ENCODE results near the gene SF1. TPM values are rescaled to one million over a fixed set of nuclear protein-coding genes. Genes with fewer than 3 reads are reported as not detected.

The SF1 gene
- total RNA-seq, 1 donor: 114 TPM

DNA sequence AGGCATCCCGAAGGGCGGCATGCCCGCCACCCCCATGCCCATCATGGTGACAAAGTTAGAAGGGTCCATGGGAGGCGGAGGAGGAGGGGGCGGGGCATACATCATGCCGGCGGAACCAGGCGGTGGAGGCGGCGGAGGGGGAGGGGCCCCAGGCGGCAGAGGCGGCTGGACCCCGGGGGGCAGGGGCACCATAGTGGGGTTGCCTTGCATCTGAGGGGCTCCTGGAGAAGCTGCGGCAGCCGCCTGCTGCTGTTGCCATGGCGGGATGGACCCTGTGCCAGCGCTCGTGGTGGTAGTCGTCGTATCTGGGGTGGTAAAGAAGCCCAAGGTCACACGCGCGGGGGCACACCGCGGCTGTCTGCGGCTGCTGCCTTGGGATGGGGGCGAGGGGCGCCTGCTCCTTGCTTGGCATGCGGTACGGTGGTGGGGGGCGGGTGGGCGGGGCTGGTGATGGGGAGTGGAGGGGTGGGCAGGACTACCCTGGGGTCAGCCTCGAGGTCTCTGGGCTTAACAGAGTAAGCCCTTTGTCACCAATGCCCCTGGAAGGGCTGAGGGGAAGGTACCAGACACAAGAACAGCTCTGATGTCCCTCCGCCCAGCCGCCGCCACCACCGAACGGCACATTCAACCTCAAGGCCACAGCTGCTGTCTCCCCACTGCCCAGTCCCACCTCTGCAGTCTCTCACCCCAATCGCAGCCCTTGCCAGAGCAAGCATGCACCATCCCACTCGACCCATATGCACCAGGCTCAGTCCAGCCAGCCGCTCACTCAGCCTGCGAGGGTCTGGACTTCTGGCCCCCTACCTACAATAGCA lies 12.3 kb downstream of the SF1 start:
- Histone ChIP-seq H2AFZ (ENCODE audit: low read length) (no peak overlapping the region), H3K9me3 (ENCODE audit: low read depth, low read length) (no peaks in the 10 kb centered on the region), H3K36me3 (ENCODE audit: insufficient read depth, low read length) (peaks cover 77% of the 10 kb centered on the region), H3K4me3 (ENCODE audit: insufficient read depth, low read length) (no peak overlapping the region), H3K27me3 (ENCODE audit: insufficient read depth, low read length) (no peaks in the 10 kb centered on the region), H3K4me1 (ENCODE audit: insufficient read depth, low read length) (peaks cover 16% of the 10 kb centered on the region), H3K27ac (ENCODE audit: low read depth, low read length) (no peak overlapping the region), H4K20me1 (ENCODE audit: insufficient read depth, low read length) (peaks cover 61% of the 10 kb centered on the region), H3K79me2 (ENCODE audit: insufficient read depth, low read length) (peaks cover 42% of the 10 kb centered on the region), H3K4me2 (ENCODE audit: insufficient read depth, low read length) (no peak overlapping the region)
- TF ChIP-seq, protein P1, sequence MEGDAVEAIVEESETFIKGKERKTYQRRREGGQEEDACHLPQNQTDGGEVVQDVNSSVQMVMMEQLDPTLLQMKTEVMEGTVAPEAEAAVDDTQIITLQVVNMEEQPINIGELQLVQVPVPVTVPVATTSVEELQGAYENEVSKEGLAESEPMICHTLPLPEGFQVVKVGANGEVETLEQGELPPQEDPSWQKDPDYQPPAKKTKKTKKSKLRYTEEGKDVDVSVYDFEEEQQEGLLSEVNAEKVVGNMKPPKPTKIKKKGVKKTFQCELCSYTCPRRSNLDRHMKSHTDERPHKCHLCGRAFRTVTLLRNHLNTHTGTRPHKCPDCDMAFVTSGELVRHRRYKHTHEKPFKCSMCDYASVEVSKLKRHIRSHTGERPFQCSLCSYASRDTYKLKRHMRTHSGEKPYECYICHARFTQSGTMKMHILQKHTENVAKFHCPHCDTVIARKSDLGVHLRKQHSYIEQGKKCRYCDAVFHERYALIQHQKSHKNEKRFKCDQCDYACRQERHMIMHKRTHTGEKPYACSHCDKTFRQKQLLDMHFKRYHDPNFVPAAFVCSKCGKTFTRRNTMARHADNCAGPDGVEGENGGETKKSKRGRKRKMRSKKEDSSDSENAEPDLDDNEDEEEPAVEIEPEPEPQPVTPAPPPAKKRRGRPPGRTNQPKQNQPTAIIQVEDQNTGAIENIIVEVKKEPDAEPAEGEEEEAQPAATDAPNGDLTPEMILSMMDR (IDR thresholded peaks at IDR 0.05; ENCODE audit: extremely low read depth, low read depth, low read length): no peak
- DNase-seq (ENCODE audit: insufficient read length, low spot score, missing footprints): peak; percentile 39

DNA sequence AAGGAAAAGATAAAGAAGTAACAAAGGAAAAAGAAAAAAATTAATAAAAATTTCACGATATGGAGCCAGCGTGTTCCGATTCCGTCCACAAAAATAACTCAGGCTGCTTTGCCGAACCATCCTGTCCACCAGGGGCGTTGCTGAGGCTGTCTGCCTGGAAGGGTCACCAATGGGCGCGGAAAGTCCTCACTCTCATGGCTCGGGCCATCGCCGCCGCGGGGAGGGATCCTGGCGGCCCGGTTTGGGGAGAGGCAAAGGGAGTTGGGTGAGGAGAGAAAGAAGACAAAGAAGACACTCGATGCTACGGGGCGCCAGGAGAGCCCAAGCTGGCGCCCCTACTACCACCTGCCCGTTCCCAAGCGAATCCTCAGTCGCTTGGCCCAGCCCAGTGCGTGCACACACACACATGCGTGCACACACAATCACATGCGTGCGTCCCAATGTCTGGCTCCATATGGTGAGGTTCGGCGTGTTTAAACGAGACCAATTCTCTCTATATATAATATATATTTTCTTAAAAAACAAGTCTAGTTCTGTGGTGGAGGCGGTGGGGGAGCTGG lies 13.0 kb downstream of the SF1 start:
- Histone ChIP-seq H4K20me1 (ENCODE audit: insufficient read depth, low read length) (peaks cover 54% of the 10 kb centered on the region), H3K4me1 (ENCODE audit: insufficient read depth, low read length) (peaks cover 16% of the 10 kb centered on the region)

DNA sequence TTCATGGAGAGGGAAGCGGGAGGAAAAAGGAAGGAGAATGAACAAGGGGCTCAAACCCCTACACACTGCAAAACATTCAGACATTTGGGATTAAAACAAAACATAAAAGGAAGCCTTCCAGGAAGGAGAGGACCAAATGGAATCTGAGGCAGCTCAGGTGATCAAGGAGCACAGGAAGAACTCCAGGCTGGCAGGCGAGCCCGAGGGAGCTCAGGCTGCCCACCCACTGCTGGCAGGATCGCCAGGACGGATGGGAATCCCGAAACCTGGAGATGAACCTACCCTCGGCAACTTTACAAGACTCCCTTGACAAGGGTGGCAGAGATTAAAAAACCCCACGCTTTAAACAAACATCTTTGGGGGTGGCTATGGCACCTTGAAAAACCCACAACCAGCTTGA lies 13.6 kb downstream of the SF1 start:
- no peak overlapping the region for H3K27ac ChIP-seq (ENCODE audit: low read depth, low read length)
- TF ChIP-seq, protein P1 (IDR thresholded peaks at IDR 0.05; ENCODE audit: extremely low read depth, low read depth, low read length): no peak
- H3K4me2 ChIP-seq (ENCODE audit: insufficient read depth, low read length): no peak overlapping the region
- H4K20me1 ChIP-seq (ENCODE audit: insufficient read depth, low read length): peaks cover 49% of the 10 kb centered on the region
- H3K36me3 ChIP-seq (ENCODE audit: insufficient read depth, low read length): peaks cover 64% of the 10 kb centered on the region
- H3K9me3 ChIP-seq (ENCODE audit: low read depth, low read length): no peaks in the 10 kb centered on the region
- peaks cover 30% of the 10 kb centered on the region for H3K79me2 ChIP-seq (ENCODE audit: insufficient read depth, low read length)
- H3K4me3 ChIP-seq (ENCODE audit: insufficient read depth, low read length): no peak overlapping the region
- peaks cover 16% of the 10 kb centered on the region for H3K4me1 ChIP-seq (ENCODE audit: insufficient read depth, low read length)
- H2AFZ ChIP-seq (ENCODE audit: low read length): no peak overlapping the region
- no peaks in the 10 kb centered on the region for H3K27me3 ChIP-seq (ENCODE audit: insufficient read depth, low read length)
- DNase-seq (ENCODE audit: insufficient read length, low spot score, missing footprints): peak; percentile 23

More for the DNA sequence above, 13.0 kb downstream of the SF1 start:
- no peak overlapping the region for H3K27ac ChIP-seq (ENCODE audit: low read depth, low read length)
- DNase-seq (ENCODE audit: insufficient read length, low spot score, missing footprints): no peak
- TF ChIP-seq, protein P1 (IDR thresholded peaks at IDR 0.05; ENCODE audit: extremely low read depth, low read depth, low read length): peak; percentile 14
- no peak overlapping the region for H3K4me3 ChIP-seq (ENCODE audit: insufficient read depth, low read length)
- no peak overlapping the region for H2AFZ ChIP-seq (ENCODE audit: low read length)
- H3K9me3 ChIP-seq (ENCODE audit: low read depth, low read length): no peaks in the 10 kb centered on the region
- no peaks in the 10 kb centered on the region for H3K27me3 ChIP-seq (ENCODE audit: insufficient read depth, low read length)
- H3K36me3 ChIP-seq (ENCODE audit: insufficient read depth, low read length): peaks cover 70% of the 10 kb centered on the region
- H3K79me2 ChIP-seq (ENCODE audit: insufficient read depth, low read length): peaks cover 36% of the 10 kb centered on the region
- no peak overlapping the region for H3K4me2 ChIP-seq (ENCODE audit: insufficient read depth, low read length)

DNA sequence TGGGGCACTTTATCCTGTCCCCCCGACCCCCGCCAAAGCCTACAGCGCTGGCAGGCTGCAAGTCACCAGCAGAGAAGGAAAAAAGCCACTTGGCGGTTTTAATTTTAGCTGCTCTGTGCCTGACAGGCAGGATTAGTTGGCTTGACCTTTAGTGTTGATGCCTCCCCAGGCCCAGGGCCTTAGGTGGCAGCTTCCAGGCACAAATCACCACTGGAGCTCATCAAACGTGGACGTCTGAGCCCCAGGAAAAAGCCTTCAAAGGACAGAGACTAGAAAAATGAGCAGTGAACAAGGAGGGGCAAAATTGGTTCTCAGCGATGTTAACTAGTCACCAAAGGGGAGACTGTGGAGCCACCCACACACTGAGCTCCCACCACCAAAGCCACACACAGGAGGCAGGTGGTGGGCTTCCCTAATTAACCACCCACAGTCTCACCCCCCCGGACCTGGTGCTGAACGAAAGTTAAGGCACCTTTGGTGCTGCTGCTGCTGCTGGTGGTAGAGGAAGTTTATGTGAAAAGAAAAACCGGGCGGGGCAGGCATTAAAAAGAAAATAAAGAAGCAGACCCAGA lies 14.2 kb downstream of the SF1 start:
- Histone ChIP-seq H3K4me1 (ENCODE audit: insufficient read depth, low read length) (peaks cover 23% of the 10 kb centered on the region), H3K9me3 (ENCODE audit: low read depth, low read length) (no peaks in the 10 kb centered on the region), H3K79me2 (ENCODE audit: insufficient read depth, low read length) (peaks cover 26% of the 10 kb centered on the region), H3K4me3 (ENCODE audit: insufficient read depth, low read length) (no peak overlapping the region), H3K4me2 (ENCODE audit: insufficient read depth, low read length) (no peak overlapping the region), H2AFZ (ENCODE audit: low read length) (no peak overlapping the region), H3K36me3 (ENCODE audit: insufficient read depth, low read length) (peaks cover 58% of the 10 kb centered on the region), H4K20me1 (ENCODE audit: insufficient read depth, low read length) (peaks cover 43% of the 10 kb centered on the region), H3K27ac (ENCODE audit: low read depth, low read length) (no peak overlapping the region), H3K27me3 (ENCODE audit: insufficient read depth, low read length) (no peaks in the 10 kb centered on the region)
- DNase-seq (ENCODE audit: insufficient read length, low spot score, missing footprints): peak; percentile 48
- TF ChIP-seq, protein P1 (IDR thresholded peaks at IDR 0.05; ENCODE audit: extremely low read depth, low read depth, low read length): no peak

Measured in osteoblast (primary cell).